ENCODE measurements around the gene RAPH1. TPM values are rescaled to one million over a fixed set of nuclear protein-coding genes. Genes with fewer than 3 reads are reported as not detected.

Gene RAPH1
- total RNA-seq, 1 donor from 2014 or later, result 20.6 TPM

DNA sequence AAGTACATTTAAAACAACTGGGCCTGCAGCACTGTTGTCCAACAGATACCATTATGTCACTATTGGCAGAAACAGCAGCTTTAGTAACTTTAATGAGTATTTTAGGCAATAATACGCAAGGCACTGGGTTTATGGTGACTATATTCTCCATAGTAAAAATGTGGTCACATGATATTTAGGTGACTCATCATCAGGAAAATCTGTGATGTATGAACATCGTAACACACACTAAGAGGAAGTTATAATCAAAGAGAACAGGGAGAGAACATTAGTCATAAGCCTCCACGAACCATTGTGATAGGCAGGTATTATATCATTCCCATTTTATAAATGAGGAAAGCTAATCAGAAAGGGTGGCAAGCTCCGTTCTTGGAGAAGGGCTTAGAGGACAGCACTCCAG, 36.9 kb downstream of the RAPH1 start:
- intact Hi-C loops (cut with DNase I), result no loop called here
- DNase-seq (ENCODE audit: low spot score), result no peak

DNA sequence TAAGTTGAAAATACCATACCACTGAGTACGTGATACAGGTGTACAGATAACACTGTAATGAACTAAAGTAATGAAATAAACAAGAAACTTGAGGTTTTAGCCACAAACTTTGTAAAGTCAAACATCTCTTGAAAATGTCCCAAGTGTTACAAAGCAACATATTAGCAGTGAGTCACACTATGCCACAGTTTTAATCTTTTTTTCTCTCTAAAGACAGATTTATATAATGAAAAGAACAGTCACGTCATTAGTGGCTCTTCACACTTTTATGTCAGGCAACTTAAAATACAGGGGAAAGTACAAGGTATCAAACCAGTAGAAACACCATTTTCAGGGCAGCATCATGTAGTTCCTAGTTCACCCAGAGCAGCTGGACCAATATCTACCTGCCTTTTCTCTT, 42.1 kb downstream of the RAPH1 start:
- intact Hi-C loops (cut with DNase I), result loop anchor here (5.0 kb wide), 1 partner anchor 159 kb away; no protein-coding TSS in a partner anchor
- no peak for DNase-seq (ENCODE audit: low spot score)

- no peak for DNase-seq (ENCODE audit: low spot score)
- intact Hi-C loops (cut with DNase I), result loop anchor here (5.0 kb wide), 1 partner anchor 162 kb away; no protein-coding TSS in a partner anchor
Observed at GRCh38 chr2:203490391-203490790, 44.7 kb downstream of the RAPH1 start.

- no peak for DNase-seq (ENCODE audit: low spot score)
- intact Hi-C loops (cut with DNase I), result no loop called here
Observed at GRCh38 chr2:203489531-203489930, 45.6 kb downstream of the RAPH1 start.

DNA sequence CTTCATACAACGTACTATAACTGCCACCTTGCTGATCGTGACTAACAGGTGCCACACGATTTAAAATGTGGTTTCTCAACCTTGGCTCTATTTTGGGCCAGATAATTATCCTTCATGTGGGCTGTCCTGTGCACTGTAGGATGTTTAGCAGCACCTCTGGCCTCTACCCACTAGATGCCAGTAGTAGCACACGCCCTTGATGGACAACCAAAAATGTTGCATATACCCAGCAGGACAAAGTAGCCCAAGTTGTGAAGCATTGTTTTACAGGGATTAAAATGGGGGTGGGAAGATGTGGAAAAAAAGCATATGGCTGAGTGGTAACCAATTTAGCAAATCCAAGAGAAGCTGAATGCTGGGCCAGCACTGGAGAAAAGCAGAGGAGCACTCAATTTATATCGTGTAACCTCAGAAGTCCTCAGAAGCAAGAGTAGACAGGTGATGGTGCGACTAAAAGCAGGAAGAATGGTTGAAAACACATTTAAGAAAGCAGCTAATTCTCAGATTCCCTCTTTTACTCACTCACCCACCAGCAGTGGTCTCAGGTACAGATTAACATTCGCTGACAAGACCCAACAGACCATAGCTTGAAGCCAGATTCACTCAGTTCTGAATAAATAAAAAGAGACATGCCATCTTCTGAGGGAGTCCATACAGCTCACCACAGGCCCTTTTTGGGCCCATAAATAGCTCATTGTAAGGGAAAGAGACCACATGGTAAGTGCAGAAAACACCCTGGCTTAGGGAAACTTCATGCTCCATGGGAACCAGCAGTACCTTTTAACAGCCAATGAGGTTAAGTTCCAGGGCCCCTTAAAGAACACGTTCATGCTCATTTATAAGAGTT, 50.6 kb downstream of the RAPH1 start:
- no peak for DNase-seq (ENCODE audit: low spot score)
- intact Hi-C loops (cut with DNase I), result loop anchor here (2.0 to 5.0 kb wide), 2 partner anchors 330 to 423 kb away; no protein-coding TSS in a partner anchor

DNA sequence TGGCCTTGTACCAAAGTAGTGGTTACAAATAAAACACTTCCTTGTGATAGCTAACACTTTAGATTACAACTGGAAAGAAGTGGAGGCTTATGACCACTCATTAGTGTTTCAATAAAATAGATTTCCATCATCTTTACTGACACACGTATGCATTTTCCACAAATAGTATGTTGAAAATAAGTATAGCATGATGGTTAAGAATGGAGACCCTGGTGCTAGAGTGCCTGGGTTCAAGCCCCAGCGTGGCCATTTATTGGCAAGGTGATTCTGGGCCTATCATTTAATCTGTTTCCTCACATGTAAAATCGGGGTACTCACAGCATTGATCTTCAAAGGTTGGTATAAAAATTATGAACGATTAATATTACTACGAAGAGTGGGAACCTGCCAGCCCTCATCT, 54.5 kb downstream of the RAPH1 start:
- DNase-seq (ENCODE audit: low spot score), result no peak
- intact Hi-C loops (cut with DNase I), result loop anchor here (5.0 kb wide), 1 partner anchor 427 kb away; no protein-coding TSS in a partner anchor

DNA sequence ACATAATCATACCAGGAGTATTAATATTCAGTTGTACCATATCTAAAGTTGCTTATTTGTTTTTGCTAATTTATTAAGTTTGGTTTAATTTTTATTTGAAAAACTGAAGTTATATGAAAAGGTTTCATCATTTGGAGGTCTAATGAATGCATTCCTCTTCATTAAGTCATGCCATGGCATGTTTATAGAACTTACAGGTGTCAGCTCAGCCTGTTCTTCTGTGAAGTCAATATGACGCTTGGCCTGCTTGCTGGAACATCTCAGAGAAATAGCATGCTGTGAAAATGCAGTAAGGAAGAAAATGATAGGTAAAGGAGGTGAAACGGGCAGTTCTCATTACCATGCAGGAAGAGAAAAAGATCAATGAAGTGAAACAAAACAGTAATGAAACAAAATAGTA, 58.2 kb downstream of the RAPH1 start:
- no peak for DNase-seq (ENCODE audit: low spot score)
- intact Hi-C loops (cut with DNase I), result no loop called here

GRCh38 chr2:203471323-203471722, 63.8 kb downstream of the RAPH1 start:
- no peak for DNase-seq (ENCODE audit: low spot score)
- intact Hi-C loops (cut with DNase I), result no loop called here

- intact Hi-C loops (cut with DNase I), result no loop called here
- DNase-seq (ENCODE audit: low spot score), result no peak
Observed at GRCh38 chr2:203470371-203470770, 64.7 kb downstream of the RAPH1 start.

- DNase-seq (ENCODE audit: low spot score), result no peak
- intact Hi-C loops (cut with DNase I), result no loop called here
Observed at GRCh38 chr2:203469546-203469945, 65.6 kb downstream of the RAPH1 start.

GRCh38 chr2:203463266-203463678, 71.8 kb downstream of the RAPH1 start:
- intact Hi-C loops (cut with DNase I), result no loop called here
- DNase-seq (ENCODE audit: low spot score), result no peak

- intact Hi-C loops (cut with DNase I), result no loop called here
- no peak for DNase-seq (ENCODE audit: low spot score)
Observed at GRCh38 chr2:203462308-203462707, 72.8 kb downstream of the RAPH1 start.

- no peak for DNase-seq (ENCODE audit: low spot score)
- intact Hi-C loops (cut with DNase I), result no loop called here
Observed at GRCh38 chr2:203461746-203462145, 73.4 kb downstream of the RAPH1 start.

- no peak for DNase-seq (ENCODE audit: low spot score)
- intact Hi-C loops (cut with DNase I), result no loop called here
Observed at GRCh38 chr2:203455209-203455608, 79.9 kb downstream of the RAPH1 start.

GRCh38 chr2:203453858-203454451, 81.1 kb downstream of the RAPH1 start:
- intact Hi-C loops (cut with DNase I), result loop anchor here (5.0 kb wide), 1 partner anchor 217 kb away; the partner anchor contains the start of gene CYP20A1
- no peak for DNase-seq (ENCODE audit: low spot score)

- no peak for DNase-seq (ENCODE audit: low spot score)
- intact Hi-C loops (cut with DNase I), result loop anchor here (5.0 kb wide), 1 partner anchor 214 kb away; the partner anchor contains the start of gene CYP20A1
Observed at GRCh38 chr2:203451689-203452088, 83.4 kb downstream of the RAPH1 start.

GRCh38 chr2:203451011-203451410, 84.1 kb downstream of the RAPH1 start:
- intact Hi-C loops (cut with DNase I), result loop anchor here (5.0 kb wide), 1 partner anchor 214 kb away; the partner anchor contains the start of gene CYP20A1
- DNase-seq (ENCODE audit: low spot score), result no peak

DNA sequence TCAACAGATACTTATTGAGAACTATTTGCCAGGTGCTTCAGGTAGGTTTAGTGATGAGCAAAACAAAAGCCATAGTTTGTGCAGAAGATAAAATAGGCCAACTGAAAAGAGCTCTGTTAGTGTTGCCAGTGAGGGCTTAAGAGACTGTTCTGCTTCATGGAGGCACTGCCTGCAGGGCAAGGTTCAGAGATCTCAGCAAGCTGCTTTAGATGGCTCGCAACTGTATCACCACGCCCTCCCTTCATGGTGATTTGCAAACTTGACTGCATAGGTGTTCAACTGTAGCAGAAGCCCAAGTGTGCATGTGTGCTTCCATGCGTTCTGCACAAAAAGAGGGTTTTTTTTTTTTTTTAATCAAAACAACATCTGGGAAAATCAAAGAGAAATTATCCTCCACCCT, 84.5 kb downstream of the RAPH1 start:
- intact Hi-C loops (cut with DNase I), result loop anchor here (5.0 kb wide), 1 partner anchor 213 kb away; the partner anchor contains the start of gene CYP20A1
- no peak for DNase-seq (ENCODE audit: low spot score)

- intact Hi-C loops (cut with DNase I), result no loop called here
- DNase-seq (ENCODE audit: low spot score), result no peak
Observed at GRCh38 chr2:203446780-203447179, 88.3 kb downstream of the RAPH1 start.

DNA sequence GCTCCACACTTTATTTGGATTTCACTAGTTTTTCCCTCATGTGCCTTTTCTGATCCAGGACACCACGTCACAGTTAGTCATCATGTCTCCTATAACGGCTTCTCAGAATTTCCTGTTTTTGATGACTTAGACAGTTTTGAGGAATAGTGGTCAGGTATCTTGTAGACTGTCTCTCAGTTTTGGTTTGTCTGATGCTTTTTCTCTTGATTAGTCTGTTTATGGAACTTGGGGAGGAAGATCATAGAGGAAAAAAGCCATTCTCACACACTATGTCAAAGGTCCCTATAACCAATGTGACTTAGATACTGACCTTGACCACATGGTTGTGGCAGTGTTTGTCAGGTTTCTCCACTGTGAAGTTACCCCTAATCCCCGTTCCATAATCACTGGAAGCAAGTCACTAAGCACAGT, 89.0 kb downstream of the RAPH1 start:
- no peak for DNase-seq (ENCODE audit: low spot score)
- intact Hi-C loops (cut with DNase I), result no loop called here

DNA sequence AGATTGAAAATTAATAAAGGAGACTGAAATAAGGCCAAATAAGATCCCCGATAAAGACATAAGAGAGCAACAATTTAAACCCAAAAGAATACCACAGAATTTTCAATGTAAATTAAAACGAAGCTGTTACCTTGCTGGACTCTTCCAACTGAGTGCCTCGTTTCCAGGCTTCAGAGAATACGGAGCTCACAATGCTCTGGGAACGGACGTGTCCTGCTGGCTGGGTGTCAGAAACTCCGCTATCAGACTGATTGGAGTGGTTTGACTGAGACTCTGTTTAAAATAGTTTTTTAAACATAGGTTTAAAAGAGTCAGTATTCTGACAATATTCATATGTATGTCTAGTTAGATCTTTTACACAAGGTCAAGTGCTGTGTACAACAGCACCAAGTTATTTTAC, 90.4 kb downstream of the RAPH1 start:
- no peak for DNase-seq (ENCODE audit: low spot score)
- intact Hi-C loops (cut with DNase I), result no loop called here

Measured in cardiac septum (tissue), 1 donor.